Lower leg skin (tissue), 4 donors: Measurements from ENCODE around the gene DNAJB12. TPM values are rescaled to one million over a fixed set of nuclear protein-coding genes. Genes with fewer than 3 reads are reported as not detected.

Source experiments
- DNase-seq, 2 donors: peaks; one replicate each; pipeline ENCODE4 v3.0.0-alpha.2; 2019; ENCODE audit warnings: low spot score in 2 of 2
- H3K4me3 ChIP-seq: fragments of 200-600 bp; sonication (generic); 2 replicates; pipeline ENCODE4 v1.5.1; 2017; ENCODE audit warnings: mild to moderate bottlenecking, low read depth; ENCODE audit not compliant: poor library complexity, severe bottlenecking
- CTCF ChIP-seq, 3 donors: fragments of 450-650 bp; IDR thresholded peaks; one replicate each; pipeline ENCODE4 v1.5.1; 2016; ENCODE audit warnings: antibody characterized with exemption in 3 of 3, mild to moderate bottlenecking in 3 of 3, moderate library complexity in 2 of 3
- POLR2A ChIP-seq, 2 donors: fragments of 450-650 bp; IDR thresholded peaks; one replicate each; pipeline ENCODE4 v1.6.1; 2016 to 2017; ENCODE audit warnings: antibody characterized with exemption in 2 of 2, mild to moderate bottlenecking in 1 of 2, moderate library complexity in 1 of 2
- WGBS, 2 donors: methylation state at CpG; one replicate each; pipeline ENCODE4 v1.1.5; 2018; 5-methylcytosine and 5-hydroxymethylcytosine counted together
- intact Hi-C: fragments of 100-400 bp; cut with DNase I; formaldehyde crosslinking; loops from one replicate; pipeline ENCODE4 v1.15.0; 2023; ENCODE audit warnings: low total_unique reads
- total RNA-seq, 4 donors: library from RNA; depleted of rRNA; stranded (reverse); fragments of >200 nt; gene quantifications; one replicate each; pipeline ENCODE4 v1.1.0, GENCODE V29; 2016

The DNAJB12 gene
- total RNA-seq, 4 donors from 2014 or later, result 32.8 to 54.4 (median 48.1) TPM

GRCh38 chr10:72340510-72341261, 14.0 kb downstream of the DNAJB12 start:
- H3K4me3 ChIP-seq, result no peak overlapping the region
- peak in 1 of 2 donors; percentile 94 for DNase-seq
- TF ChIP-seq CTCF (IDR thresholded peaks at IDR 0.05) (peak in 1 of 3 donors; percentile 81), POLR2A (IDR thresholded peaks at IDR 0.05) (no peak)
- intact Hi-C loops, result loop anchor here (5.0 kb wide), 1 partner anchor 288 kb away; no protein-coding TSS in a partner anchor
- 52 to 56% methylated on average over 26 to 28 of the region's 28 CpGs for WGBS, 2 donors

- TF ChIP-seq POLR2A (IDR thresholded peaks at IDR 0.05) (no peak), CTCF (IDR thresholded peaks at IDR 0.05) (no peak)
- DNase-seq, result no peak
- WGBS, 2 donors, result 85 to 87% methylated on average over 7 of the region's 7 CpGs
- intact Hi-C loops, result loop anchor here (10.0 kb wide), 3 partner anchors 63 to 383 kb away; partner anchors contain the start of gene DDIT4
- H3K4me3 ChIP-seq, result no peak overlapping the region
Observed at GRCh38 chr10:72338180-72338579, 16.5 kb downstream of the DNAJB12 start.

GRCh38 chr10:72337722-72338121, 17.0 kb downstream of the DNAJB12 start:
- no peak for DNase-seq
- WGBS, 2 donors, result 87 to 89% methylated on average over 9 of the region's 9 CpGs
- intact Hi-C loops, result loop anchor here (10.0 kb wide), 3 partner anchors 63 to 383 kb away; partner anchors contain the start of gene DDIT4
- TF ChIP-seq POLR2A (IDR thresholded peaks at IDR 0.05), result no peak
- no peak for TF ChIP-seq CTCF (IDR thresholded peaks at IDR 0.05)
- no peak overlapping the region for H3K4me3 ChIP-seq

- DNase-seq, result peak; percentile 76 to 96
- 23 to 36% methylated on average over 5 of the region's 5 CpGs for WGBS, 2 donors
- intact Hi-C loops, result loop anchor here (10.0 kb wide), 3 partner anchors 62 to 382 kb away; partner anchors contain the start of gene DDIT4
- no peak overlapping the region for H3K4me3 ChIP-seq
- TF ChIP-seq POLR2A (IDR thresholded peaks at IDR 0.05) (no peak), CTCF (IDR thresholded peaks at IDR 0.05) (peak in 1 of 3 donors; percentile 91)
Observed at GRCh38 chr10:72337039-72337629, 17.6 kb downstream of the DNAJB12 start.

- H3K4me3 ChIP-seq, result no peak overlapping the region
- TF ChIP-seq CTCF (IDR thresholded peaks at IDR 0.05), result no peak
- TF ChIP-seq POLR2A (IDR thresholded peaks at IDR 0.05), result no peak
- 85 to 86% methylated on average over 18 of the region's 18 CpGs for whole genome bisulfite sequencing, 2 donors
- DNase-seq, result peak in 1 of 2 donors; percentile 87
- intact Hi-C loops, result loop anchor here (10.0 kb wide), 3 partner anchors 62 to 382 kb away; partner anchors contain the start of gene DDIT4
Observed at GRCh38 chr10:72336259-72337038, 18.3 kb downstream of the DNAJB12 start.
